GM18951 (cell line): ENCODE measurements around the gene GABPB2.

Source experiments
- POLR2A ChIP-seq: IDR thresholded peaks from 4 replicates; pipeline ENCODE4 v1.6.1; 2011; ENCODE audit warnings: mild to moderate bottlenecking; ENCODE audit not compliant: insufficient read length, insufficient read depth; ENCODE audit errors: extremely low read depth
- in situ Hi-C: fragments of 300-500 bp; cut with MboI; formaldehyde crosslinking; loops from one replicate; pipeline ENCODE4 v1.12.0; 2022; ENCODE audit warnings: low sequenced_read_pairs, mixed read lengths, inconsistent platforms; ENCODE audit not compliant: unreplicated experiment

Gene GABPB2

GRCh38 chr1:151070474-151071276, at the start of gene GABPB2:
TSS of gene GABPB2 (plus strand) at chr1:151070761. CDS start at chr1:151088190, 17,429 bp downstream.
- in situ Hi-C loops = no loop called here
- TF ChIP-seq POLR2A = peak; percentile 67

- in situ Hi-C loops = no loop called here
Measured at GRCh38 chr1:151024540-151025146, 45.9 kb upstream of the GABPB2 start.

GRCh38 chr1:151026460-151026859, 44.1 kb upstream of the GABPB2 start:
- in situ Hi-C loops = no loop called here
- TF ChIP-seq POLR2A = no peak

More at GRCh38 chr1:151024540-151025146, 45.9 kb upstream of the GABPB2 start:
- TF ChIP-seq POLR2A = no peak

- no peak for TF ChIP-seq POLR2A
- in situ Hi-C loops = no loop called here
Measured at GRCh38 chr1:151032164-151032563, 38.4 kb upstream of the GABPB2 start.

- in situ Hi-C loops = no loop called here
Measured at GRCh38 chr1:151035167-151035566, 35.4 kb upstream of the GABPB2 start.

GRCh38 chr1:151036356-151036755, 34.2 kb upstream of the GABPB2 start, which contains the start of gene BNIPL:
TSS of gene BNIPL (plus strand) at chr1:151036586. CDS start at chr1:151036726, 140 bp downstream.
- TF ChIP-seq POLR2A = no peak
- in situ Hi-C loops = no loop called here

More at GRCh38 chr1:151035167-151035566, 35.4 kb upstream of the GABPB2 start:
- TF ChIP-seq POLR2A = no peak

- no peak for TF ChIP-seq POLR2A
- in situ Hi-C loops = no loop called here
Measured at GRCh38 chr1:151037032-151037431, 33.5 kb upstream of the GABPB2 start.

- in situ Hi-C loops = no loop called here
- no peak for TF ChIP-seq POLR2A
Measured at GRCh38 chr1:151039521-151039920, 31.0 kb upstream of the GABPB2 start.

GRCh38 chr1:151043163-151043562, 27.4 kb upstream of the GABPB2 start:
- no peak for TF ChIP-seq POLR2A
- in situ Hi-C loops = no loop called here

- peak; percentile 68 for TF ChIP-seq POLR2A
- in situ Hi-C loops = no loop called here
Measured at GRCh38 chr1:151047591-151047924, 23.0 kb upstream of the GABPB2 start, which contains the start of gene C1orf56. TSS of gene C1orf56 (plus strand) at chr1:151047751. CDS start at chr1:151047848, 97 bp downstream.

GRCh38 chr1:151047925-151048644, 22.5 kb upstream of the GABPB2 start:
- in situ Hi-C loops = no loop called here
- TF ChIP-seq POLR2A = no peak

- TF ChIP-seq POLR2A = no peak
- in situ Hi-C loops = no loop called here
Measured at GRCh38 chr1:151048645-151049032, 21.9 kb upstream of the GABPB2 start.

GRCh38 chr1:151049458-151049857, 21.1 kb upstream of the GABPB2 start:
- in situ Hi-C loops = no loop called here
- no peak for TF ChIP-seq POLR2A

- TF ChIP-seq POLR2A = no peak
- in situ Hi-C loops = no loop called here
Measured at GRCh38 chr1:151050051-151050688, 20.4 kb upstream of the GABPB2 start.
